Activated CD4-positive, alpha-beta T cell treated with anti-CD3 and anti-CD28 coated beads, Interleukin-2, amount 10 ng/mL, durations not matched to agents 24 days and 14 days (primary cell): ENCODE measurements around the gene PACRG. TPM values are rescaled to one million over a fixed set of nuclear protein-coding genes. Genes with fewer than 3 reads are reported as not detected.

Experiments
- DNase-seq: peaks from one replicate; pipeline ENCODE4 v3.0.0; 2022
- H3K27ac Mint-ChIP-seq: one replicate; pipeline ENCODE4 v1.8.0; 2022; ENCODE audit warnings: mild to moderate bottlenecking, mixed read lengths
- H3K27me3 Mint-ChIP-seq: one replicate; pipeline ENCODE4 v1.8.0; 2022; ENCODE audit warnings: mixed read lengths
- H3K36me3 Mint-ChIP-seq: one replicate; pipeline ENCODE4 v1.8.0; 2022; ENCODE audit warnings: low read depth, mild to moderate bottlenecking, mixed read lengths
- H3K4me1 Mint-ChIP-seq: one replicate; pipeline ENCODE4 v1.8.0; 2021; ENCODE audit warnings: mixed read lengths
- H3K4me3 Mint-ChIP-seq: one replicate; pipeline ENCODE4 v1.8.0; 2022; ENCODE audit warnings: mild to moderate bottlenecking, moderate library complexity, mixed read lengths
- H3K9me3 Mint-ChIP-seq: one replicate; pipeline ENCODE4 v1.8.0; 2021; ENCODE audit warnings: mixed read lengths
- intact Hi-C: fragments of 100-400 bp; cut with micrococcal nuclease; formaldehyde crosslinking; loops from one replicate; pipeline ENCODE4 v1.15.1; 2023
- total RNA-seq: library from RNA; stranded (reverse); gene quantifications from 2 replicates; pipeline ENCODE4 v1.2.3, GENCODE V29; 2022

The PACRG gene
- total RNA-seq, 1 donor from 2014 or later = not detected

- intact Hi-C loops = no loop called here
- no peaks in the 10 kb centered on the region for H3K27me3 Mint-ChIP-seq
- H3K27ac Mint-ChIP-seq = no peak overlapping the region
- peaks cover 2% of the 10 kb centered on the region for H3K9me3 Mint-ChIP-seq
- no peak for DNase-seq
- H3K4me1 Mint-ChIP-seq = no peaks in the 10 kb centered on the region
- H3K36me3 Mint-ChIP-seq = no peaks in the 10 kb centered on the region
- no peak overlapping the region for H3K4me3 Mint-ChIP-seq
Measured at GRCh38 chr6:162921510-162922040, 193.8 kb downstream of the PACRG start.

GRCh38 chr6:162922563-162923166 lies 194.9 kb downstream of the PACRG start:
- Mint-ChIP-seq H3K36me3 (no peaks in the 10 kb centered on the region), H3K27ac (no peak overlapping the region), H3K9me3 (peaks cover 9% of the 10 kb centered on the region), H3K4me3 (no peak overlapping the region), H3K27me3 (no peaks in the 10 kb centered on the region), H3K4me1 (no peaks in the 10 kb centered on the region)
- no peak for DNase-seq
- intact Hi-C loops = no loop called here

- Mint-ChIP-seq H3K36me3 (no peaks in the 10 kb centered on the region), H3K9me3 (peaks cover 3% of the 10 kb centered on the region), H3K27me3 (no peaks in the 10 kb centered on the region), H3K4me3 (no peak overlapping the region), H3K27ac (no peak overlapping the region), H3K4me1 (no peaks in the 10 kb centered on the region)
- intact Hi-C loops = no loop called here
- no peak for DNase-seq
Measured at GRCh38 chr6:162934844-162935243, 207.1 kb downstream of the PACRG start.

GRCh38 chr6:162940426-162940825 lies 212.7 kb downstream of the PACRG start:
- intact Hi-C loops = no loop called here
- DNase-seq = no peak
- no peak overlapping the region for H3K4me3 Mint-ChIP-seq
- H3K36me3 Mint-ChIP-seq = no peaks in the 10 kb centered on the region
- H3K27ac Mint-ChIP-seq = no peak overlapping the region
- no peaks in the 10 kb centered on the region for H3K27me3 Mint-ChIP-seq
- no peaks in the 10 kb centered on the region for H3K4me1 Mint-ChIP-seq
- no peaks in the 10 kb centered on the region for H3K9me3 Mint-ChIP-seq

GRCh38 chr6:162941128-162941527 lies 213.4 kb downstream of the PACRG start:
- H3K36me3 Mint-ChIP-seq = no peaks in the 10 kb centered on the region
- no peaks in the 10 kb centered on the region for H3K4me1 Mint-ChIP-seq
- no peak for DNase-seq
- intact Hi-C loops = no loop called here
- no peak overlapping the region for H3K4me3 Mint-ChIP-seq
- no peaks in the 10 kb centered on the region for H3K9me3 Mint-ChIP-seq
- H3K27ac Mint-ChIP-seq = no peak overlapping the region
- H3K27me3 Mint-ChIP-seq = no peaks in the 10 kb centered on the region

- Mint-ChIP-seq H3K27me3 (no peaks in the 10 kb centered on the region), H3K4me1 (no peaks in the 10 kb centered on the region), H3K36me3 (no peaks in the 10 kb centered on the region), H3K27ac (no peak overlapping the region), H3K9me3 (no peaks in the 10 kb centered on the region), H3K4me3 (no peak overlapping the region)
- intact Hi-C loops = no loop called here
- no peak for DNase-seq
Measured at GRCh38 chr6:162942866-162943265, 215.1 kb downstream of the PACRG start.

GRCh38 chr6:162943369-162943768 lies 215.6 kb downstream of the PACRG start:
- Mint-ChIP-seq H3K27ac (no peak overlapping the region), H3K4me1 (no peaks in the 10 kb centered on the region), H3K4me3 (no peak overlapping the region), H3K9me3 (no peaks in the 10 kb centered on the region), H3K27me3 (no peaks in the 10 kb centered on the region), H3K36me3 (no peaks in the 10 kb centered on the region)
- no peak for DNase-seq
- intact Hi-C loops = no loop called here

- Mint-ChIP-seq H3K36me3 (no peaks in the 10 kb centered on the region), H3K27me3 (no peaks in the 10 kb centered on the region), H3K4me3 (no peak overlapping the region), H3K27ac (no peak overlapping the region), H3K9me3 (peaks cover 3% of the 10 kb centered on the region), H3K4me1 (no peaks in the 10 kb centered on the region)
- intact Hi-C loops = no loop called here
- no peak for DNase-seq
Measured at GRCh38 chr6:162951164-162951743, 223.5 kb downstream of the PACRG start.

GRCh38 chr6:162952423-162952822 lies 224.6 kb downstream of the PACRG start:
- intact Hi-C loops = no loop called here
- no peak overlapping the region for H3K4me3 Mint-ChIP-seq
- H3K27me3 Mint-ChIP-seq = no peaks in the 10 kb centered on the region
- H3K9me3 Mint-ChIP-seq = peaks cover 3% of the 10 kb centered on the region
- H3K36me3 Mint-ChIP-seq = no peaks in the 10 kb centered on the region
- no peaks in the 10 kb centered on the region for H3K4me1 Mint-ChIP-seq
- DNase-seq = no peak
- no peak overlapping the region for H3K27ac Mint-ChIP-seq

- intact Hi-C loops = no loop called here
- no peaks in the 10 kb centered on the region for H3K4me1 Mint-ChIP-seq
- no peaks in the 10 kb centered on the region for H3K27me3 Mint-ChIP-seq
- no peak for DNase-seq
- no peaks in the 10 kb centered on the region for H3K36me3 Mint-ChIP-seq
- H3K9me3 Mint-ChIP-seq = peaks cover 8% of the 10 kb centered on the region
- no peak overlapping the region for H3K27ac Mint-ChIP-seq
- no peak overlapping the region for H3K4me3 Mint-ChIP-seq
Measured at GRCh38 chr6:162957062-162957461, 229.3 kb downstream of the PACRG start.

- H3K36me3 Mint-ChIP-seq = no peaks in the 10 kb centered on the region
- no peak overlapping the region for H3K27ac Mint-ChIP-seq
- no peaks in the 10 kb centered on the region for H3K4me1 Mint-ChIP-seq
- H3K27me3 Mint-ChIP-seq = no peaks in the 10 kb centered on the region
- no peak for DNase-seq
- no peak overlapping the region for H3K4me3 Mint-ChIP-seq
- intact Hi-C loops = no loop called here
- H3K9me3 Mint-ChIP-seq = peaks cover 10% of the 10 kb centered on the region
Measured at GRCh38 chr6:162960679-162961457, 233.1 kb downstream of the PACRG start.

- intact Hi-C loops = no loop called here
- Mint-ChIP-seq H3K27ac (no peak overlapping the region), H3K4me3 (no peak overlapping the region), H3K4me1 (no peaks in the 10 kb centered on the region), H3K36me3 (no peaks in the 10 kb centered on the region), H3K9me3 (peaks cover 11% of the 10 kb centered on the region), H3K27me3 (no peaks in the 10 kb centered on the region)
- DNase-seq = no peak
Measured at GRCh38 chr6:162962093-162962492, 234.3 kb downstream of the PACRG start.

- intact Hi-C loops = no loop called here
- Mint-ChIP-seq H3K4me1 (no peaks in the 10 kb centered on the region), H3K27me3 (no peaks in the 10 kb centered on the region), H3K27ac (no peak overlapping the region), H3K4me3 (no peak overlapping the region), H3K9me3 (peaks cover 11% of the 10 kb centered on the region), H3K36me3 (no peaks in the 10 kb centered on the region)
- DNase-seq = no peak
Measured at GRCh38 chr6:162963861-162964260, 236.1 kb downstream of the PACRG start.

GRCh38 chr6:162964488-162965140 lies 236.8 kb downstream of the PACRG start:
- no peak for DNase-seq
- Mint-ChIP-seq H3K36me3 (no peaks in the 10 kb centered on the region), H3K27ac (no peak overlapping the region), H3K9me3 (peaks cover 13% of the 10 kb centered on the region), H3K4me3 (no peak overlapping the region), H3K27me3 (no peaks in the 10 kb centered on the region), H3K4me1 (no peaks in the 10 kb centered on the region)
- intact Hi-C loops = no loop called here
